ENCODE results near the gene CD81.
"Not testable (repeated sequence)": the region's sequence is repeated elsewhere in the genome, so short reads cannot be mapped to it uniquely, and the experiment has no call there.

GRCh38 chr11:2364386-2364785, 12.7 kb upstream of the CD81 start:
- TF ChIP-seq CTCF, POLR2A (IDR thresholded peaks at IDR 0.05): not testable (repeated sequence)

Measured in thyroid gland (tissue), 4 donors.